HG02642 (cell line): ENCODE results near the gene EDAR.

Experiments
- ATAC-seq: cut with Tn5 transposase; IDR thresholded peaks from one replicate; pipeline ENCODE4 v1.9.1; 2021; ENCODE audit warnings: mild to moderate bottlenecking; ENCODE audit not compliant: unreplicated experiment, poor library complexity

EDAR gene

DNA sequence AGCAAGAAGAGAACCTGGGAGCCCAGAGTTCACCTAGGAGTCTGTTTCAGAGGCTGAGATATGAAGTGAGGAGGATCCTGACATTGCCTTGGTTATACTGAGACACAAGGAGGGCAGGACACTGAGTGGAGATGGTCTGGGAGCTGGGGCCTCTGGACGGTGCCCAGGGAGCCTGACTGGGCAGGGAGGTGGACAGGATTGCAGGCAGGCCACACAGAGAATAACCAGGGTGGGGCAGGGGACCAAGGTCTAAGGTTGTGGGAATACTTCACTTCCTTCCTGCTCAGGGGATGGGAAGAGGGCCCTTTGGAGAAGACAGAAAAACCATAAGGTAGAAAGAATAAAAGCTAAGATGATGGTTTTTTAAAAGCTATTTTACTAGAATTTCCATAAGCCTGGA, 18.7 kb downstream of the EDAR start:
- ATAC-seq, result no peak

DNA sequence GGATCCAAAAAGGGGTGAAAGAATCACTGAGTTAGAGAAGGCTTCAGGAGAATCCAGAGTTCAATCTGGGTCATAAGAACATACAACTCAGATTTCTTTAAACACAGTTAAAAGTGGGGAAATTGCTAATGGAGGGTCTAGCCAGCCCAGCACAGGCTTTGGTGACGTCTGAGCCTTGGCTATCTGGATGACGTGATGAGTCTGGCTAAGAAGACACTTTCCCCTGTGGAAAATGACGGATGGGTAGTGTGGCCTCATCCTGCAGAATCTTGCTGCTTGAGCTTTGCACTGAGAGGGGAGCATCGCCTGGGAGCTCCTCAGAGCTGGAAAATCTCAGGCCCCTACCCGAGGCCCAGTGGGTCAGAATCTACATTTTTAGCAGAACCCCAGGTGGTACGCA, 19.2 kb downstream of the EDAR start:
- no peak for ATAC-seq

DNA sequence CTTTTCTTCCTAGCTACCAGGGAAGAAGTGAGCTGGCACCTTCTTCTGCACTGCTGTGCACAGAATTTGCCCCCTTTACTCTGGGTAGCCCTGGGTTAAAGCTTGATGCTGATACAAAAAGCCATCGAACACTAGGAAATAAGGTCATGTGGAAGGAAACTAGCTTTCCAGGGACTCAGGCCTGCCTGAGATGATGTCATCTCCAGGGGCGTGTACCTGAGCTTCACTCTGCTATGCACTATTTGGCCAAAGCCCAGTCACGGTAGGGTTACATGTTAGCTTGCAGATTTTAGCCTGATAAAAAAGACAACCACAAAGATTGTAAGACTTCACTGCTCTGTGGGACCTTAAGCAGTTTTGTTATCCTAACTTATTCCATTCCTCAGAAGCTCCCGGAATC, 20.4 kb downstream of the EDAR start:
- ATAC-seq, result no peak

DNA sequence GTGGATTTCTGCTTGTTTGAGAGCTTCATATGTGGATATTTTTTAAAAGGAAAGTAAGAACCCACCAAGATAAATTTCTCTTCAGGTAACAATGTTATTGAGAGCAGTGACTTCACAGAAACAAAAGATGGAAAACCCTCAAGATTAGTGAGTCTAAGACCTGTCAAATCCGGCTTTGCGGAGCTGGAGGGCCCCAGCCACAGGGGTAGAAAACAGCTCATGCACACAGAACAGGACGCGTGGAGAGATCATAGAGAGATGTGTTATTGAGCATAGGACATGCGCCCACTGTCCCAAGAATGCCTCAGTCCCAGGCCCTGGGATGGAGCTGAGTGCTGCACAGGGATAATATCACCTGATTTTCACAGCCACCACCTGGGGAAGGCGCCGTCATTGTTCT, 21.3 kb downstream of the EDAR start:
- ATAC-seq, result no peak

DNA sequence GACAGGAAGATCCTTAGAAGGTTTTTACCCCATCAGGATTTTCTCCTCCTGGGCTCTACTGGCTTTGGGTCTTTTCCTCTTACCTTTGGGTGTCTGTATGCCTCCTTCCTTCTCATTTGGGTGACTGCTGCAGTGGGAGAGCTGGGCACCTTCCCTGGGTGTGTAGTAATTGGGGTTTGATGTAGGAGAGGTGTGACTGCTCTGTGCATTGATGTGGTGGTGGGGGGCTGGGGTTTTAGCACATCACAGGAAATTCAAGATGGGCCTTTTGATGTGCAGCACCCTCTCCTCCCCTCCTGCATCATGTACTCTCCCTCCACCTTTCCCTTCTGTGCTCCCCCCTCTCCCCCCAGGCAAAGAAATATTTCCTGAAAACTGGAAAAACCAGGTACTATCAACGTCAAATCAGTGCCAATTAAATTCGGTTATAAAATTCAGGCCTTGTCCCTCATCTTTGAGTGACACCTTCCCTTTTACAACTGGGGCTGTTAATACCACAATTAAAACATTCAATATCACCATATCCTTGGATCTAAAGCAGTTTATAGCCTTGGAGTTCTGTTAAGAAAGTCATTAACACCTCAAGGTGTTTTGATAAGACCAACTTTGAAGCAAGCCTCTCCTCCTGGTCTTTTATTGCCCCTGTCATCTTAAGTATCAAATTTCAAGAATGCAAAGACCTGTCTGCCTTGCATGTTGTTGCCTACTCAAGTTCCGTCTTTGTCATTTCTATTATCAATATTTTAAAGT, 23.3 kb downstream of the EDAR start:
- no peak for ATAC-seq

DNA sequence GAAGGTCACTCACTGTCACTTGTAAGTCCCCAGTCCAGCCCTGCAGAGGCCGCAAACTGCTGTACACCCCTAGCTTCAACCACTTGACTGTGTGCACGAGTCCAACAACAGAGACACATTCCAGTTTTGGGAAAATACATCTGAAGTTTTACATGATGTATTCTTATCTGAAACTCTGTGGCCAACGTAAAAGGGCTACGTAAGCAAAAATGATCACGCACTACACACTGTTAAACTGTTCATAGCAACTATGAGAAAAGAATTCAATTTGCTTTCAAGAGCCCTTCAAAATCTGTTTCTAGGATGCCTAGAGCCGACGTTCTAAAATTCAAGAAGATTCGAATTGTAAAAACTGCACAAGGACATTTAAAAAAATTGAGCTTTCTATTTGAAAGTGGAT, 26.0 kb downstream of the EDAR start:
- no peak for ATAC-seq

DNA sequence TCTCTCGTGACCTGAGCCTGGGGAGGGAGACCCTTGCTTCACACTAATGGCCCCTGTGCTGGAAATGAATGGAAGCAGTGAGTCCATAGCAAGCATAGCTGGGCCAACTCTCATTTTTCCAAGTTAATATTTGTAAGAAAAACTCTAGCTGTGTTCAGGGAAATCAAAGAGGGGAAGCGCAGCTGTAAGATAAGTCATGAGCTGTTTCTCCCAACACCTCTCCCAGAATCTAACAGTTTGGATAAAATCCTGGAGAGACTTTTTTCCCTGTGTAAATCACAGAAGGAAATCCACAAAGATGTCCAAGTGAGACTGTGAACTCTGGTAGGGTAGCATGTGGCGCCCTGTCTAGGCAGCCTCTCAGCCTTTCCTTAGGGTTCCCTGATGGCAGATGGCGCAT, 27.2 kb downstream of the EDAR start:
- ATAC-seq, result no peak

DNA sequence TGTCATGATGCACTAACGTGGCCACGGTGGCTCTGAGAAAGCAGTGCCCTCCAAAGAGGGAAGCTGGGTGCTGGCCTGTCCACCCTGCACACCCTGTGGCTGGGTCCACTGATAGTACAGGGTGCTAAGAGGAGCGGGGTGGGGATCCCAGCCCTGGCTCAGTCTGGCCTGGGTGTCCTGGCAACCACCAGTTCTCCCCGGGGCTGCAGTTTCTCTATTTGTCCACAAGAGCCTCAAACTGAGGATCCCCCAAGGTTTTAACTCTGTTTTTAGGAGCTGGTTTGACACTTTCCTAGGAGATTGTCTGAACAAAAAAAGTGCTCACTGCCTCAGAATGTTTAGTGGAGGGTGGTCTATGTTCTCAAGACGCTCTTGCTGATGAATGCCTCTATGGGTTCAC, 29.0 kb downstream of the EDAR start:
- no peak for ATAC-seq

DNA sequence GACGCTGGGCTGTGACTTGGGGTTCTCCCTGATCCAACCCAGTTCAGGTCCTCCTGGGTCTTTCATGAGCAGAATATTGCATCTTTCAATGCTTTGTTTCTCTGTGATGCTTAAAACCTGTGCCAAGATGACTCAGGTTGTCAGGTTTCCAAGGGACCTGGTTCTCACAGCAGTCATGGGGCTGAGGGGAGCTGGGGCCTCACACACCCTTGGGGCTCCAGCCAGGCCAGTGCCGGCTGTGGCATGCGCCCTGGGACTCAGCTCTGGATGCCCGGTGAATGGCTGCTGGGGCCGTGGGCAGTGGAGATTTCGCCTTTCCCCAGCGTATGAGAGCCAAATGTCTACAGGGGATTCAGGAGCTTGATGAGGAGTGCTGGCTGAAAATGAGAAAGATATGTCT, 29.6 kb downstream of the EDAR start:
- ATAC-seq, result no peak

DNA sequence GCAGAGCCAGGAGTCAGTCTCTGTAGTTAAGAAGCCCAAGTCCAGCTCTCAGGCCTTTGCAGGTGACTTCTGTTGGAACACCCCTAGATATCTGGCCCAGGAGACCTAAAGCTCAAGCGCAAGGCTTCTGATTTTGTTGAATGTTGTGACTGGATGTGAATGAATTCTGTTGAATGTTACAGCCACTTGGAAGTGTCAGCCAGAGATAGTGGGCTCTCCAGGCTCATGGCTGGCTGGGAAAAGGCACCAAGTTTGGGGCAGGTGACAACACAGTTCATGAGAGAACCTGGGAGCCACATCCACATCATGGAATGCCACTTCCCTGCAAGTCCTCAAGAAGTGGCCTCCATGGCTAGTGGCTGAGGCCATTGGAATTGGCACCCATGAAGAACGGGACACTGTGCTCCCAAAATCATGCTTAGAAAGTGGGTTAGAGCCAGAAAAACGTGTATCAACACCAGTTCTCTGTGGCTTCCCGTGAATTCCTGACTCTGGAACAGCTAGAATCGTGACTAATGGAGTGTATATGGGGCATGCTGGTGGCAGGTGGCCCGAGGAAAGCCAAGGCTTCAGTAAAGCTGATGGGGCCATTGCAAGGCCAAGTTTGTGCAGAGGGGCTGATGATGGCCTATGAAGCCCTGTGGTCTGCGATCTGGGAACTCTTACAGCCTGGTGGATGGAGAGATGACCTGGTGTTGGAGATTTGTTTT, 30.2 kb downstream of the EDAR start:
- ATAC-seq, result no peak

DNA sequence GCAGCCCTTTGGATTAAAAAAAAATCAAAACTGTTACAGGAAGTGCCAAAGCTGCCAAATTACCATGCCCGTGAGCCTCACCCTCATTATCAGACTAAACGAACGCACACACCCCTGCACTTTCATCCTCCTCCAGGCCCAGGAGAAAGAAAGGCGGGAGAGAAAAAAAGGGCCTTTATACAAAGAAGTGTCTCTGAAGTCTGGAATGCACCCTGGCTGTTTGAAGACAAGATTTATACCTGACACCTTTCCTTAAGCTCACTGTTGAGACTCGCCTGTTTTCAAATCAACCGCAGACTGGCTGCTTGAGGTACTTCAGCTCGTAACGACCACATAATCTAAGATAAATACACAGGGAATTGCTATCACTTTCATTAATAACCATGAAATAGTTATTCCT, 31.0 kb downstream of the EDAR start:
- ATAC-seq, result no peak

DNA sequence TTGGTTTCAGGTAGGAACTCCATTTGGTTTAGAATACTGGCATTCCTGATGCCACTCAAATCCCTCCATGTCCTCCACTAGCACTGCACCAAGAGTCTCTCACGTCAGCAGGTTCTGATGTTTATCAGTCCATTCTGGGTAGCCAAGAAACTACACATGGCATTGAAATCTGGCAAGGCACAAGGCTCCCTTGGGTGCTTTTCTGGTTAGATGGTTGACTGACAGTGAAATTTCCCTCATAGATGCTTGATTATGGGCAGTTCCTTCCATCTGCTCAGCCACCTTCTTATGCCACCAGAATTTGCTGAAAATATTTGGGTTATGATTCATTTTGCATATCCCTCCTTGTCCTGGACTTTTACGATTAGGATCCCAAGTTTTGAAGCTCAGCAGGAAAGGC, 32.6 kb downstream of the EDAR start:
- no peak for ATAC-seq

DNA sequence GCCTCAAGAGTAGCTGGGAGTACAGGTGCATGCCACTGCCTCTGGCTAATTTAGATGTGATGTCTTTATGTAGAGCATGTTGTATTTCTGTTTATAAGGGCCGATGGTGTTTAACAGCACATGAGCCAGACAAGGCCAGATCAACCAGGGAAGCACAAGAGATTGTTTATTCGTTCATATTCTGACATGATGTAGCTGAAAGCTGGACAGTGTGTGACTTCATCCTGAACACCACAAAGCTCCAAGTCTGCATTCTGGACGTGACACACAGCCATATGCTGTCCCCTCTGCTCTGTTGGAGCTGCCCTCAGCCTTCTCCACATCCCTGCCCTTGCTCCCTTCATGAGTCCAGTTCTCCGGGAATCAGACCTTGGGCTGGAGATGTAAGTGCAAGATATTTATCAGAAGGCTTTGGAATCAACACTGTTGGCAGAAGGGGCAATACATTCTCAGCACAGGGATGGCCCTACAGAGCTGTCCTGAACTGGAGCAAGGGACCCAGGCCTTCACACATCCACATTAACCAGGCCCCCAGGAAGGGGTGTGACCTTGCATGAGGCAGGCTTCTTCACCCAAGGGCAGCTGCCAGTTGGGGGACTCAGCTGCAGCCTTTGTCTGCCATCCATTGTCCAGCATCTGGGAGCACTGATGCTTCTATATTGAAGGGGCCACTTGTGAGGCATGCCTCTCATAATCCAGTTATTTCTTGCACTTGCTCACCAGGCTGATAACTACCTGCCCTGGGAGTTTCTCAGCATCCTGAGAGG, 38.5 kb downstream of the EDAR start:
- ATAC-seq, result no peak

DNA sequence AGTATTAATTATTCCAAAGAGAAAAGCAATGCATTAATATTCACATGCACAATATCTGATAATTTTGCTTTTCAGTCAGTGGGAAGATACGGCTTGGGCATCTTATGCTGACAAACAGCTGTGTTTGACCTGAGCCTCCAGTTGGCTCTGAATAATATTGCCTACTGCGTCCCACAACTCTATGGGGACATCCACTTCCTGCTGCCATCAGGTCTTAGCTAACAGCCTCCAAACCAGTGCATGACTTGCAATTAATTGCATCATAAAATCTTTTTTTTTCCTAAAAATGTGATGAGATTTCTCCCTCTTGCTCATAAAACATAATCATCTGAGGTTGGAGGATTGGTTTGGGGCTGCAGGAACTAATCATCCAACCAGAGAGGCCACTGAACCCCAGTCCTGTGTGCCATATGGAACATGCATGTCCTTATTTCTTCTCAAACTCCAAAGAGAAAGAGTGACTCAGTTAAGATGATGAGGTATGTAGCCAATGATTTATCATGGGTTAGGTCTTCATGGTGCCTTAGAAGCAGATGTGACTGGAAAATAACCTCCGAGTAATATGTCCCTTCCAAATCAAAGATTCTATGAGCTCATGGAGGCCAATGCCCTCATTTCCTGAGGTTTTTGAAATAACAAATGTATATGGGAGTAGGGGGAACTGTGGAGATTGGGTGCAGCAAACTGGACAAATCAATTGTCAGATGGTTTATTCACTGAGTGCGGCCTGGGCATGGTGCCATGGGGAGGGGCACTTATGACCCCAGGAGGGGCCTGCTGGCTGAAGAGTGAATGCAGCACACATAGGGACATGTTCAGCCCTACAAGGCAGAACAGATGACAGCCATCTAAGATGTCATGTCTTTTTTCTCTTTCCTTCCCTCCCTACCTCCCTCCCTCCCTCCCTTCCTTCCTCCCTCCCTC, 39.4 kb downstream of the EDAR start:
- no peak for ATAC-seq

DNA sequence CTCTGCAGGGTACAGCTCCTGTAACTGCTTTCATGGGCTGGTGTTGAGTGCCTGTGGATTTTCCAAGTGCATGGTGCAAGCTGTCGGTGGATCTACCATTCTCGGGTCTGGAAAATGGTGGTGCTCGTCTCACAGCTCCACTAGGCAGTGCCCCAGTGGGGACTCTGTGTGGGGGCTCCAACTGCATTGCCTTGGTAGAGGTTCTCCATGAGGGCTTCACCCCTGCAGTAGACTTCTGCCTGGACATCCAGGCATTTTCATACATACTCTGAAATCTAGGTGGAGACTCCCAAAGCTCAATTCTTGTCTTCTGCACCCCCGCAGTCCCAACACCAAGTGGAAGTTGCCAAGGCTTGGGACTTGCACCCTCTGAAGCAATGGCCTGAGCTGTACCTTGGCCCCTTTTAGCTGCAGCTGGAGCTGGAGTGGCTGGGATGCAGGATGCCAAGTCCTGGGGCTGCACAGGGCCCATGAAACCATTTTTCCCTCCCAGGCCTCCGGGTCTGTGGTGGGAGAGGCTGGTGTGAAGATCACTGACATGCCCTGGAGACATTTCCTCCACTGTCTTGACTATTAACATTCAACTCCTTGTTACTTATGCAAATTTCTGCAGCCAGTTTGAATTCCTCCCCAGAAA, 41.6 kb downstream of the EDAR start:
- no peak for ATAC-seq

DNA sequence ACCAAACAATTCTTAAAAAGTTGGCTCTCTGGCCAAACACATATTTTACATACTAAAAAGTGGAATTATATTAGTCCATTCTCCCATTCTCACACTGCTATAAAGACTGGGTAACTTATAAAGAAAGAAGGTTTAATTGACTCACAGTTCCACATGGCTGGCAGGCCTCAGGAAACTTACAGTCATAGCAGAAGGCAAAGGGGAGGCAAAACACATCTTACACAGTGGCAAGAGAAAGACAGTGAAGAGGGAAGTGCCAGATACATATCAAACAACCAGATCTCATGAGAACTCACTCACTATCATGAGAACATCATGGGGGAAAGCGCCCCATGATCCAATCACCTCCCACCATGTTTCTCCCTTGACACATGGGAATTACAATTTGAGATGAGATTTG, 42.6 kb downstream of the EDAR start:
- no peak for ATAC-seq

DNA sequence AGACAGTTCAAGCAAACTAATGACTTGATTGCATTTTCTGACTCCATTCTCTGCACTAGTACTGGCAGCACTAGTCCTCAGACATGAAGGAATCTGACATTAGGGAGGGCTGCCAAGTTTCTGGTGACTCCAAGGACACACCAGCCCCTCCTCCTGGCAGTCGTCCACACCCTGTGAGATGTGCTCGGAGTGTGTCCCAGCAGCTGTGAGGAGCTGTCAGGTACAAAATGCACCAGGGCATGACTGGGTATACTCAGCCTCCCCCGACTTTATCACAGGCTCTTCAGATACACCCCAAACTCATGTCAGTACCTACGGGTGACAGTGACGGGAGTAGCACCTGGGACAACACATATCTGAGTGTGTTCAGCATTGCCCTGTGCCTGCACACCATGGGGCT, 43.1 kb downstream of the EDAR start:
- no peak for ATAC-seq

DNA sequence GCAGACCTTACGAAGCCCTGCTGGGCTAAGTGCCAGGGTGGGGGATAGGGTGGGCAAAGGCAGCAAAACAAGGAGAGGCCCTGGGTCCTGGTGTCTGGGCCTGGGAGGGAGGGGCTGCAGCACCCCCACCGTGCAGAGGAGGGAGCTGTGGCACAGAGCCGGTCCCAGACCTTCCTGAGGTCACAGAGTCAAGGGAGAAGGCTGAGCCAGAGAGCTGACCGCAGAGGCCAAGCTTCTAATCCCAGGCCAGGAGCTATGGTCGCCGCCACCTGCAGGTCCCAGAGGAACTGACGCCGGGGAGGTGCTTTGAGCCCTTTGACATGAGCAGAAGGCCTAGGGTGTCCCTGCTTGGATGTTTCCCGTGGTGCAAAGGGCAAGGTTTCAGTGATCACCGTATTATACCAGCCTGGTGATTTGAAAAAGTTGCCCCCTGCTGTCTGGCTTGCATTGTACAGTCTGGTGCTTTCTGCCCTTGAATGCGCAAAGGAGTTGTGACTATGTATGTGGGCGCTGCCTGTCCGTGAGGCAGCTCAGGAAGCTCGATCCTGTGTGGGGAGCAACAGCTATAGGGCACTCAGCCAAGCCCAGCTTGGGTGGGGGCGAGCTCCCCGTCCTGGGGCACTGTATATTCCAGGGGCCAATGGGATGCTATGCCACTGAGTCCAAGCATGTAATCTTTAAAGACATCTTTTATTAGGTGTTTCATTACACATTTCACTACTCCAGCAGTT, 44.3 kb downstream of the EDAR start:
- no peak for ATAC-seq

DNA sequence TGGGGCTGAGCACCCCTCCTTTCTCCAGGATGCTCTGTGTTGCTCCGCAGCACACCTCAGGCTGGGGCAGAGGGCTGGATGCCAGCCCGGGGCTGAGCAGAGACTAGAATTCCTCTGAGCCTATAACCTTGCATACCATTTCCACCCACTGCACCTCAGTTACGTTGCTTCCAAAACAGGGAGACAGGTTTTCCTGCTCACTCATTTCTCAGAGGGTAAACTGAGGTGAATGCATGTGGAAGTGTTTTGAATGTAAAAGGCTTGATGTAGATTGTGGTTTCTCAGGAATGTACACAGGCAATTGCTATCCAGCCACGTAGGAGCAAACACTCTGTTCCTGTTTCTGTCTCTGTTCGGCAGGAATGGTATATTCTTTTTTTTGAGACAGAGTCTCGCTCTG, 45.3 kb downstream of the EDAR start:
- ATAC-seq, result no peak
